H1 (cell line): ENCODE data around the gene MARCHF3. TPM values are rescaled to one million over a fixed set of nuclear protein-coding genes. Genes with fewer than 3 reads are reported as not detected.
"Not testable (repeated sequence)": the region's sequence is repeated elsewhere in the genome, so short reads cannot be mapped to it uniquely, and the experiment has no call there.

Experiments
- CTCF ChIA-PET: fragments of 300-600 bp; sonication (Branson Sonifier 250); formaldehyde crosslinking; loops from one replicate; lab custom pipeline; 2021; ENCODE audit not compliant: partially characterized antibody; lab: Charles Lee
- POLR2A ChIA-PET: fragments of 300-600 bp; sonication (Branson Sonifier 250); formaldehyde crosslinking; loops from one replicate; lab custom pipeline; 2021; ENCODE audit warnings: inconsistent platforms; ENCODE audit not compliant: partially characterized antibody; lab: Charles Lee
- DNase-seq, 2 experiments: peaks; one replicate each; pipeline versions ENCODE4 v3.0.0 to v3.0.0-alpha.2; 2010 to 2022; ENCODE audit warnings: low spot score in 2 of 2, low read depth in 1 of 2, mixed read lengths in 1 of 2
- FAIRE-seq: peaks from 2 replicates; lab custom pipeline; 2011; peaks lifted over from hg19 to GRCh38; lab: Jason Lieb, UNC
- H2AFZ ChIP-seq: 2 replicates; pipeline ENCODE4 v1.8.1; 2012; ENCODE audit warnings: low read length, inconsistent platforms
- H2AK5ac ChIP-seq: 2 replicates; pipeline ENCODE4 v1.6.1; 2013; ENCODE audit warnings: low read depth, low read length
- H2BK120ac ChIP-seq: replicated peaks from 2 replicates; pipeline ENCODE3; 2013; ENCODE audit warnings: low read depth, low read length, inconsistent platforms
- H2BK12ac ChIP-seq: 2 replicates; pipeline ENCODE4 v1.6.1; 2013; ENCODE audit warnings: low read depth, low read length
- H2BK15ac ChIP-seq: 2 replicates; pipeline ENCODE4 v1.6.1; 2013; ENCODE audit warnings: low read length
- H2BK20ac ChIP-seq: 2 replicates; pipeline ENCODE4 v1.6.1; 2013; ENCODE audit warnings: low read length
- H2BK5ac ChIP-seq: 2 replicates; pipeline ENCODE4 v1.6.1; 2013; ENCODE audit warnings: low read depth, low read length
- H3K14ac ChIP-seq: 2 replicates; pipeline ENCODE4 v1.6.1; 2013; ENCODE audit warnings: inconsistent platforms; ENCODE audit not compliant: insufficient read length
- H3K18ac ChIP-seq: 2 replicates; pipeline ENCODE4 v1.6.1; 2013; ENCODE audit warnings: low read length; ENCODE audit errors: extremely low read depth
- H3K23ac ChIP-seq: 2 replicates; pipeline ENCODE4 v1.6.1; 2013; ENCODE audit warnings: inconsistent platforms; ENCODE audit not compliant: insufficient read length
- H3K23me2 ChIP-seq: 2 replicates; pipeline ENCODE4 v1.6.1; 2013; ENCODE audit warnings: low read depth, low read length
- H3K27ac ChIP-seq: 2 replicates; pipeline ENCODE4 v1.6.1; 2011; ENCODE audit warnings: low read depth, low read length, inconsistent platforms
- H3K27me3 ChIP-seq, 4 experiments: replicated peaks in 1 of 4; 1 replicate in 1 of 4; 2 replicates in 3 of 4; pipeline versions ENCODE4 v1.6.1 to v1.8.1; 2011 to 2013; ENCODE audit warnings: low read length in 3 of 4, mild to moderate bottlenecking in 3 of 4, inconsistent platforms in 2 of 4, mixed read lengths in 2 of 4, moderate library complexity in 1 of 4; ENCODE audit not compliant: control insufficient read depth in 3 of 4, insufficient read depth in 3 of 4; ENCODE audit errors: extremely low read depth in 1 of 4
- H3K36me3 ChIP-seq, 4 experiments: 2 replicates each; pipeline versions ENCODE4 v1.6.1 to v1.8.1; 2011 to 2013; ENCODE audit warnings: mild to moderate bottlenecking in 4 of 4, low read length in 3 of 4, moderate library complexity in 2 of 4, control low read depth in 1 of 4, inconsistent platforms in 1 of 4; ENCODE audit not compliant: insufficient read depth in 4 of 4, control insufficient read depth in 2 of 4
- H3K4ac ChIP-seq: replicated peaks from 2 replicates; pipeline ENCODE3; 2013; ENCODE audit warnings: low read length, low read depth, mixed read lengths, inconsistent platforms; ENCODE audit not compliant: insufficient read length
- H3K4me1 ChIP-seq, 4 experiments: replicated peaks in 1 of 4; 1 replicate in 1 of 4; 2 replicates in 3 of 4; pipeline versions ENCODE4 v1.6.1 to v1.8.1; 2011 to 2013; ENCODE audit warnings: low read length in 3 of 4, inconsistent platforms in 2 of 4, mixed read lengths in 1 of 4; ENCODE audit not compliant: insufficient read depth in 4 of 4, control insufficient read depth in 3 of 4
- H3K4me2 ChIP-seq, 2 experiments: 2 replicates each; pipeline versions ENCODE4 v1.6.1 to v1.8.1; 2011 to 2013; ENCODE audit warnings: low read depth in 2 of 2, low read length in 2 of 2, control low read depth in 1 of 2, inconsistent platforms in 1 of 2, mild to moderate bottlenecking in 1 of 2; ENCODE audit not compliant: insufficient read depth in 1 of 2
- H3K4me3 ChIP-seq, 4 experiments: fragments of 200-600, 300-600 bp in 1 of 4; sonication (generic), shearing (Covaris generic), sonication (Bioruptor Twin) in 1 of 4; 2 replicates each; pipeline versions ENCODE4 v1.5.1 to v1.8.1; 2011 to 2016; ENCODE audit warnings: low read length in 4 of 4, low read depth in 3 of 4, control low read depth in 2 of 4, inconsistent platforms in 2 of 4, mild to moderate bottlenecking in 2 of 4, mixed read lengths in 1 of 4, moderate library complexity in 1 of 4; ENCODE audit not compliant: insufficient read depth in 2 of 4; ENCODE audit errors: extremely low read depth in 1 of 4
- H3K56ac ChIP-seq: replicated peaks from 2 replicates; pipeline ENCODE3; 2013; ENCODE audit warnings: low read depth, mild to moderate bottlenecking, mixed read lengths, low read length, inconsistent platforms; ENCODE audit not compliant: insufficient read length
- H3K79me1 ChIP-seq: 2 replicates; pipeline ENCODE4 v1.6.1; 2013; ENCODE audit warnings: low read depth, low read length, control low read depth
- H3K79me2 ChIP-seq, 2 experiments: 2 replicates each; pipeline versions ENCODE4 v1.6.1 to v1.8.1; 2012 to 2013; ENCODE audit warnings: low read length in 2 of 2, mild to moderate bottlenecking in 2 of 2, inconsistent platforms in 1 of 2; ENCODE audit not compliant: insufficient read depth in 2 of 2, control insufficient read depth in 1 of 2
- H3K9ac ChIP-seq, 4 experiments: replicated peaks in 1 of 4; 1 replicate in 1 of 4; 2 replicates in 3 of 4; pipeline versions ENCODE4 v1.6.1 to v1.8.1; 2011 to 2013; ENCODE audit warnings: low read depth in 3 of 4, low read length in 3 of 4, control low read depth in 2 of 4, mild to moderate bottlenecking in 2 of 4, moderate library complexity in 2 of 4, inconsistent platforms in 1 of 4; ENCODE audit errors: extremely low read depth in 1 of 4
- H3K9me3 ChIP-seq, 2 experiments: 2 replicates each; pipeline versions ENCODE4 v1.6.1 to v1.8.1; 2012 to 2013; ENCODE audit warnings: mild to moderate bottlenecking in 2 of 2, moderate library complexity in 2 of 2, control low read depth in 1 of 2, inconsistent platforms in 1 of 2, low read depth in 1 of 2, low read length in 1 of 2, mixed read lengths in 1 of 2; ENCODE audit not compliant: insufficient read depth in 2 of 2
- H4K20me1 ChIP-seq, 2 experiments: replicated peaks in 1 of 2; 2 replicates each; pipeline versions ENCODE3 to v1.8.1; 2011 to 2013; ENCODE audit warnings: inconsistent platforms in 2 of 2, low read length in 2 of 2, mild to moderate bottlenecking in 1 of 2; ENCODE audit not compliant: insufficient read depth in 2 of 2, control insufficient read depth in 1 of 2
- H4K5ac ChIP-seq: 2 replicates; pipeline ENCODE4 v1.6.1; 2013; ENCODE audit warnings: low read length, low read depth, mixed read lengths, inconsistent platforms; ENCODE audit not compliant: insufficient read length
- H4K8ac ChIP-seq: 2 replicates; pipeline ENCODE4 v1.8.0; 2013; ENCODE audit warnings: mild to moderate bottlenecking, moderate library complexity, low read length, inconsistent platforms; ENCODE audit not compliant: insufficient read depth; ENCODE audit errors: extremely low read depth
- H4K91ac ChIP-seq: replicated peaks from 2 replicates; pipeline ENCODE3; 2013; ENCODE audit warnings: low read length, mixed read lengths, inconsistent platforms; ENCODE audit not compliant: insufficient read length
- GTF2F1 ChIP-seq: IDR thresholded peaks from 2 replicates; pipeline ENCODE4 v1.6.1; 2012; ENCODE audit warnings: low read depth, low read length, improper control_type of control experiment, borderline replicate concordance
- POU5F1 ChIP-seq: IDR thresholded peaks from 2 replicates; pipeline ENCODE4 v1.6.1; 2011; ENCODE audit warnings: low read depth, mild to moderate bottlenecking, low read length, moderate library complexity
- TCF12 ChIP-seq: IDR thresholded peaks from 2 replicates; pipeline ENCODE4 v1.6.1; 2011; ENCODE audit warnings: low read depth, mild to moderate bottlenecking, low read length
- WGBS, 2 experiments: shearing (Covaris generic) in 1 of 2; methylation state at CpG; one replicate each; pipeline versions ENCODE4 v1.1.6 to v1.1.7; 2013 to 2015; ENCODE audit warnings: low lambda C conversion rate in 2 of 2, mixed read lengths in 2 of 2, inconsistent platforms in 1 of 2, low coverage in 1 of 2, missing lambda C conversion rate in 1 of 2; ENCODE audit not compliant: insufficient replicate concordance in 2 of 2, insufficient coverage in 1 of 2, insufficient read length in 1 of 2; ENCODE audit errors: extremely low coverage in 1 of 2, missing lambda C conversion rate in 1 of 2; 5-methylcytosine and 5-hydroxymethylcytosine counted together
- polyA plus RNA-seq, 7 experiments: library from polyadenylated mRNA; depleted of rRNA in 3 of 7; stranded (reverse) in 5 of 7; unstranded in 2 of 7; fragments of >200 nt in 5 of 7; fragments of 200-250 nt in 2 of 7; gene quantifications; 1 replicate in 5 of 7; 2 replicates in 1 of 7; 4 replicates in 1 of 7; pipeline versions ENCODE4 v1.2.1 to v1.2.3, GENCODE V29; 2011 to 2013; ENCODE audit warnings: missing spikeins in 2 of 7, mixed read lengths in 2 of 7
- total RNA-seq: library from RNA; stranded (reverse); fragmentation: NEBNext Ultra II Directional; extraction: Animal tissue kit (Norgen Biotek cat#: 25700); gene quantifications from 2 replicates; pipeline ENCODE4 v1.2.1, GENCODE V29; 2021

Gene MARCHF3
- total and polyA plus RNA-seq, 2 of the 8 experiments (the other 6 are each of a cell fraction or from before 2014, with no cell fraction given): 12.0 to 16.9 TPM

DNA sequence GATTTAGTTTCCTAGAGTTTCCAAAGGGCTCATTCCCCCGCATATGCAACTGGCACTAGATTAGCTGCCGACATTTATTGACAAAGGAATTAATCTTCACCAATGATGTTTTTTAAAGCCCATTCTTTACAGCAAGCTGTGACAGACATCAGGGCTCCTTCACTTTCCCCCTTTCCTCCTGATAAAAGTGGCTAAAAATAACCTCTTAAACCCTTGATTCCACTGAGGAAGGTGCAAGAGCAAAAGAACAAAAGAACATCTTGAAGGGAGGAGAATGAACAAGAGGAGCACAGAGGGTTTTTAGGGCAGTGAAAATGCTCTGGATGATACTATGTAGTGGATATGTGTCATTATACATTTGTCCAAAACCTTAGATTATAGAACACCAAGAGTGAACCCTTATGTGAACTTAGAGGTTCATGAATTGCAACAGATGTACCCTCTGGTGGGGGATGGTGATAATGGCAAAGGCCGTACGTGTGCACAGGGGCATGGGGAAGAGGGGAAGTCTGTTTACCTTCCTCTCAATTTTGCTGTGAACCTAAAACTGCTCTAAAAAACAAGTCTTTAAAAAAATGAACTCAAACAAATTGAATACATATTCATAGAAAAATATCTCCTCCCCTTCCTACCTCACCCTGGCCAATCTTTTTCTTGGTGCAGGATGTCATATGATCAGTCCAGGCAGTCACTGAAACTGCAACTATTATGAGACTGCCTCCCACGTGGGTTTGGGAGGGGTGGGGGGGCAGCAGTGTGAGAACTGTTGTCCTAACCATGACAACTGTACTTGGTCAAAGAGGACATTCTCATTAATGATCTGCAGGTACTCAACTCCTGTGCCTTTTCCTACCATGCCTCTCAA, 83.0 kb downstream of the MARCHF3 start (continued):
- TF ChIP-seq POU5F1: no peak
- TF ChIP-seq GTF2F1: no peak
- TF ChIP-seq TCF12: no peak

DNA sequence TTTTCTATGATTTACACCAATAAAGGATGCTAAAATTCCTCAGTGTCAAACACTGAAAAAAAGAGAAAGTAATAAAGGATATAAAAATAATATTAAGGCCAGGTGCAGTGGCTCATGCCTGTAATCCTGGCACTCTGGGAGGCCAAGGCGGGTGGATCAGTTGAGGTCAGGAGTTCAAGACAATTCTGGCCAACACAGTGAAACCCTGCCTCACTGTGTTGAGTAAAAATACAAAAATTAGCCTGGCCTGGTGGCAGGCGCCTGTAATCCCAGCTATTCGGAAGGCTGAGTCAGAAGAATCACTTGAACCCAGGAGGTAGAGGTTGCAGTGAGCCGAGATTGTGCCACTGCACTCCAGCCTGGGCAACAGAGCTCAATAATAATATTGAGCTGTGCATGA, 87.5 kb downstream of the MARCHF3 start:
- FAIRE-seq, H3K4me1 ChIP-seq, H3K23ac ChIP-seq, H3K79me2 ChIP-seq, DNase-seq, H3K27me3 ChIP-seq, POLR2A ChIA-PET, H2BK20ac ChIP-seq, H3K9ac ChIP-seq, H4K91ac ChIP-seq, H2BK5ac ChIP-seq, H3K18ac ChIP-seq, H3K4ac ChIP-seq, H4K20me1 ChIP-seq, H3K27ac ChIP-seq, H3K23me2 ChIP-seq, H2BK15ac ChIP-seq, H2BK120ac ChIP-seq, H3K4me2 ChIP-seq, H3K56ac ChIP-seq, H2AK5ac ChIP-seq, H4K8ac ChIP-seq, H3K4me3 ChIP-seq, H2BK12ac ChIP-seq, H4K5ac ChIP-seq, H3K36me3 ChIP-seq, H2AFZ ChIP-seq, H3K14ac ChIP-seq, H3K9me3 ChIP-seq, H3K79me1 ChIP-seq: not testable (repeated sequence)
- 86% methylated on average over 4 of the region's 4 CpGs; no CpG with 5 or more reads in 1 of the 2 experiments for WGBS, 2 experiments
- CTCF ChIA-PET: interaction anchor here (0.5 to 0.7 kb wide), 2 partner anchors 83 to 84 kb away, joined by 3 to 4 read pairs; no protein-coding TSS in a partner anchor
